HG03354 (cell line): Measurements from ENCODE around the gene SLC25A1.

Experiments used
- ATAC-seq: cut with Tn5 transposase; IDR thresholded peaks from one replicate; pipeline ENCODE4 v1.9.1; 2021; ENCODE audit warnings: mild to moderate bottlenecking; ENCODE audit not compliant: unreplicated experiment, poor library complexity, severe bottlenecking

The SLC25A1 gene

DNA sequence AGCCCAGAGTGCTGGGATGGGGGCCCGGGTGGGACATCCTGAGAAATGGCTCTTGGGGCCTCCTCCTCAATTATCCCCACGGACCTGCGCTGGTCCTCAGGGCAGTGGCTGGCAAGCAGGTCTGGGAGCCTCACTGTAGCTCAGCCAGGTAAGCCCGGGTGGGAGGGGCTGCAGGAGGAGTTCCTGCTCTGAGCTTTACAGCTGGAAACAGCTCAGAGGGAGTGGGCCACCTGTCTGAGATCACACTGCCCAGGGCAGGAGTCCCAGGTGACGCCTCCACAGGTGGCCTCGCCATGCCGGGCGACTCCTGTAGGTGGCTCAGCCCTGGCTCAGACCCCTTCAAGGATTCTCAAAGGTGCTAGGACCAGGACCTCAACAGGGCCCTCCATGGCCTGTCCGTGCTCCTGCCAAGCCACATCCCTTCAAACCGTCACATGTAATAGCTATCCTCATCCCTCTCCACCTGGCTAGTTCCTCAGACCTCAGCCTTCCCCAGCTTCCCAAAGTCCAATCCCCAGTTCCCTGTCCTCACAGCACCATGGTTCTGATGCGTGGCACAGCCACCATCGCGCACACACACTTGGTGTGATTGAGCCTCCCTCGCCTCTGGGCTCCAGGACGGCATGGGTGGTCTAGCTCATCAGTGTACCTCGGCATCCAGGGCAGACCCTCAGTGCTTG lies 51.1 kb downstream of the SLC25A1 start:
- no peak for ATAC-seq

DNA sequence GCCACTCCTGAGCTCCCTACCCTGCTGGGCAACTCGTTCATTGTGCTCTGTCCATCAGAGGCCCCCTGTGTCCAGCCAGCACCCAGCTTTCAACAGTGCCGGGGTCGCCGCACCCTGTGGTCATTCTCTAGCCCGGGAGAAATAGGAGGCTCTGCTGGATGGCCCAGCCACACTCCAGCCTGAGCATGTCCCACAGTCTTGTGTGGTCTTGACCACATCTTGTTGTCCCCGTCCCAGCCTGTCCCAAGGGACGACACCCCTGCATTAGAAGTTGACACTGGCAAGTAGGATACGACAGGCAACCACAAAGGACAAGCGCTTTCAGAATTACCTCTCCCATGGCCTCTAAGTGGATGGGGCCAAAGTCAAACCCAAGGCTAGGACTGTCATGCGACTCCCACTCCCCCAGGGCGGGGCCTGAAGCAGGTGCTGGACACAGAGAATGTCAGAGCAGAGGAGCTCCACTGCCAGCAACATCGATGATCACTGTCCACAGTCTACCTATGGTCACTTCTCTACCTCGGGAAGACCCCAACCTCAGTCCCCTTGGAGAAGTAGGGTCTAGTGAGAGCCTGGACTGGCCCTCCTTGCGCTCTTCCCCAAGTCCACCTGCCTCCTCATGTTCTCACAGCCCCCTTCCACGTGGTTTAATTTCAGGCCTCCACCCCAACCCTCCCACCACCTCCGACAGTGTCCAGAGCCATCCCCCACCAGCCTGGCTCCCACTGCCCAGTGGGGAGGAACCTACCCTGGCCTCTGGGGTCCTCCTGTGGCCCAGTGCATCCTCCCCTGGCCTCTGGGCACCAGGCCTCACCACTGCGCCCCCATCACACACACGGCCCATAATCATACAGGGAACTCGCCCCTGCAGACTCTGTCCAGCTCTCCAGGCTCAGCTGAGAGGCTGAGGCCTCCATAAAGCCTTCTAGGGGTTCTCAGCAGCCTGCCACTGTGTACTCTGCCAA lies 51.9 kb downstream of the SLC25A1 start:
- no peak for ATAC-seq
